ENCODE measurements around the gene FAM78B. TPM values are rescaled to one million over a fixed set of nuclear protein-coding genes. Genes with fewer than 3 reads are reported as not detected.

FAM78B gene
- total RNA-seq, 1 donor from 2014 or later = 0.82 TPM

DNA sequence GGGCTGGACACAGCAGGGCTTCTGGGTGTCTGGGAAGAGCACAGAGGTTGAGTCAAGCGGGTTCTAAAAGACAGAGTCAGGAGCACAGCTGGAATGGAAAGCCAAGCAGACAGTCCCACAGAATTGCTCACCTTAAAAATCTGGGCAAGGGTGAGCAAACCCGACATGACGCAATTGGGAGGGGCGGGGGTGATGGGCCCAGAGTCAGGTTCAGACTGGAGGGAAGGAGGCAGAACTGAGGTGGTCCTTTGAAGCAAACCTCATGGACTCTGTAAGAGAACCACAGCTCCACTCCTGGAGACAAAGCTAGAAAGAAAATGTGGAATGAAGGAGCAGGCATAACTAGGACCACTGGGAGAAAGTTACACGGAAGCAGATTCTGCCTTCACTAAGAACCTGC is 49.0 kb downstream of the FAM78B start:
- no peak for DNase-seq

DNA sequence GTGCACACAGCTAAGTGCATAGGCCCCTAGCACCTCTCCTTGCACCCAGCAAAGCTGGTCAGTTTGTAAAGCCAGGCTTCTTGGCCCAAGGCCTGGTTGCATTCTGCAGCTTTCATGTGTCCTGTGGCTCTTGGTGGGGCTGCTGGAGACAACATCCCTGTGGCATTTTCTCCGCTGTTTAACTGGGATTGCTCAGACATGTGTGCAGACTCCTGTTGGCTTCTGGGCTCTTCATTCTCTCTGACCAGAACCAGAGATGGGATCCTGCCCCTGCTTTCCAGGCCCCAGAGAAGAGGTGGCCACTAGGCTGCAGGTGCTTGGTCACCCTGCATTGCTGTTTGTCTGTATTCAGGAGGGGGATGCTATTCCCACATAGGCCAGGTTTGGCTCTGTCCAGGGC is 50.8 kb downstream of the FAM78B start:
- DNase-seq = no peak

DNA sequence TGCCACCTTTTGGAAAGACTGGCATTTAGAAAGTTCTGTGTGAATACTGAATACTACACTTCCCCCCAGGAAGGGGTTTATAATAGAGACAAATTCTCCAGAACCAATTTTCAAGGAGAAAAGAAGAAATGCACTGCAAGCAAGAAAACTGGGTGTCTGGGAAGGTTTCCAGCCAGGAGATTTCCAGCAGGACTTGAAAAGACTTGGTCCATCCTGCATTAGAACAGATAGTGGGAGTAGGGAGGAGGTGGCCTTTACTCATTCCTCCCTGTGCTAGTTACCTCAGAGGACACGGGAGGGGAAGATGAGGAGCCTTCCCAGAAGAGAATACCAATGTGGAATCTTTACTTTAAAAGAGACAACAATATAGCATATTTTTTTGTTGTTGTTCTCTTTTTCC is 52.4 kb downstream of the FAM78B start:
- DNase-seq = no peak

DNA sequence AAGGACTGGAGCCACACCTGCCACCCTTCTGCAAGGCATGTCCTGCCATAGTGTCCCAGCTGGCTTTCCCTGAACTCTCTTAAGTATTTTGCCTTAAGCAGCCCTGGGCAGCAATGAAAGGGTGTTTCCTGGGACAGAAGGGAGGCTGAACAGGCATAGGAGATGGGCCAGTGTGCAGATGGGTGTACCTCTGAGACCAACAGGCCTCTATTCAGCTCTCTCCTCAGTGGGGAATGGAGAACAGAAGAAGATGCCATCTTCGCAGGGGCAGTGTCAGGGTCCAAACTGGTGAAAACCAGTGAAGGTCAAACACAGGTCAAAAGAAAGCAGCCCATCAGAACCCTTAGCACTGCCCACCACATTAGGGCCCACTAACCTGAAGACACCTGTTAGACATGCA is 53.2 kb downstream of the FAM78B start:
- no peak for DNase-seq

DNA sequence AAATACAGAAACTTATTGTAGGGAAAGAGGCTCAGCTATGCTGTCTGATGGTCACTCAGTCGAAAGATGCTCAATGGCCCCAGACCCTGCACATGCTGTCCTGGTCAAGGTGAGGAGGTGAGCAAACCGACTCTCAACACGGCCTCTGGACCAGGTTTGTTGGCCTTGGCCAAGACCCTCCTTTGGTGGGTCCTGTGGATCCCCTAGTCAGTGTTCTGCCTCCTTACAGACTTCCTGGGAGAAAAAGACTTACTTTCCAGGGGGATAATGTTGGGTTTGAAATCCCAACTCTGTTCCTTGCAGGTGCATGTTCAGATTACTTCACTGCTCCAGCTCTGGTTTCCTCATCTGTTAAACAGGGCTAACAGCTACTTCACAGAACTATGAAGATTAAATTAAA is 53.8 kb downstream of the FAM78B start:
- DNase-seq = no peak

DNA sequence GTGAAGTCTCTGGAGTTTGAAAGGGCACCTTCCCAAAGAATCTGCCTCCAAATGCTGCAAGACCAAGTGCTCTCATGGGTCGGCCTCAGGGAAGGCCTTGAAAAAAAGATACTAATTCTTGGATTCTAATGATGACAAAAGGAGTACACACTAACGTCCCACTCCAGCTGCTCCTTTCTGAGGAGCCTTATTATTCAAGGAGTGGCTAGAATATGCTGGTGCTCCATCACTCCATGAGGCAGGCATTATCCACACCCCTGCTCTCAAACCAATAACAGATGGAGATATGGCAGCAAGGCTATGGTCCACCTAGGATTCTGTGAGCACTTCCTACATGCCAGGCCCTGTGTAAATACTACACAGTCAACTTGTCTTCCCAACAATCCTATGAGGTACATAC is 54.4 kb downstream of the FAM78B start:
- no peak for DNase-seq

DNA sequence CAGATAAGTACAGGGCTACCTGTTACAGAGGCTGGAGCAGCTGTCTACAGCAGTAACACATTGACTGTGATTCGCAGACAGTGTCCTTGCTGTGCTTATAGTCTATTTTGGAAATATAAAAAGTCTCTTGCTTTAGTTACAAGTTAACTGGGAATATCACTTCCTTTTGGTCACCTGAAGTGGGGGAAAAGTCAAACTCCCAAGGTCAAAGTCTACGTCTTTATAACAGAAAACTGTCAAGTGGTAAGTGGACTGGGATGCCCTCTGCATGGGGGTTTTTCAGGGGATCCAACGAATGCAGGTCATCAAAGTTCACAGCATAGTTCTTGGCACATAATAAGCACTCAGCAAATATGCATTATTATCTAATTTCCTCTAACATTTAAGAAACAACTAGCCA is 55.4 kb downstream of the FAM78B start:
- no peak for DNase-seq

DNA sequence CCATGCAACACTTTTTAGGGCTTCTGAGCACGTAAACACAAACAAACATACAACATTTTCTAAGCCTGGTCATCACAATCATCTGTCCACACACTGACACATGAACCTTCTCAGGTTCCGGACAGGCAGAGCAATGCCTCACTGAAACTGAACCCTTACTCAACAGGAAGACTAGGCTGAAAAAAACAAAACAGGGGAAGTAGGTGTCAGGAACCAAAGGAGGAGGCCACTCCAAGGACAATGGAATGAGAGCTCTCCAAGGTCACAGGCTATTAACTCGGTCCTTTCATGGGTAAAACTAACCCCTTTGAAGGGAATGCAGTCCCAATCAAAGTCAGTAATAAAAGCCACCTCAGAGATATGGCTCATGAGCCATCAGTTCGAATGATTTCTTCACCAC is 76.6 kb downstream of the FAM78B start:
- DNase-seq = no peak

DNA sequence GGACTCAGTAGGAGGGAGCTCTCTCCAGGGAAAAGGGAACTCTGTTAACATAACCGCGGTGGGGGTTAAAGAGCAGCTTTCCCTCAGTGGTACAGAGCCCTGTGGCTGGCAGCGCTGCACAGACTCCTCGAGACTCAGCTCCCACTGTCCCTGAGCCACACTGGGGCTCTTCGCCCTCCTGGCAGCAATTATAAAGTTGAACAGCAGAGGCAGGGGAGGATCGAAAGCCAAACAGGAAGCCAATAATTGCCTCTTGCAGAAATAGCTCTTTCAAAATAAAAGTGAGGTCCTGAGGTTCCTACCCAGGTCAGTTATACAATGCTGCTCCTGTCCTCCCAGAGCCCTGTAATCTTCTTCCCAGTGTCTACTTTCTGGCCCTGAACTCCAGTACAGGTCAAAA is 77.0 kb downstream of the FAM78B start:
- no peak for DNase-seq

DNA sequence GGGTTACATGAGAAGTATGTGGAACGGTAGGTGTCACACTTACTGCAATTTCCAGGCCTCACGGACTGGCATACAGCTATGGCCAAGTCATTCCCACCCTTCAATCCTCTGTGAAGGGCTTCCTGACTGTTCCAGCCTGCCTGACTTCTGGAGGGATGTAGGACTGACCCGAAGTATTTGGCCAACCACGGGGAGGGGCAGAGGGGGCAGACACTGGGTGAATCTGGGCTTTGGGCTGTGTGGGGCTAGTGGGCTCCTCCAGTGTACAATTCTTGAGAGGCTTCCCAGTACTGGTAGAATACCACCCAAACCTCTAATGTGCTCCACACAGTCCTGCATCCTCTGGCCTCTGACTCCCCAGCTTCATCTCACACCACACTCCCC is 78.2 kb downstream of the FAM78B start:
- no peak for DNase-seq

DNA sequence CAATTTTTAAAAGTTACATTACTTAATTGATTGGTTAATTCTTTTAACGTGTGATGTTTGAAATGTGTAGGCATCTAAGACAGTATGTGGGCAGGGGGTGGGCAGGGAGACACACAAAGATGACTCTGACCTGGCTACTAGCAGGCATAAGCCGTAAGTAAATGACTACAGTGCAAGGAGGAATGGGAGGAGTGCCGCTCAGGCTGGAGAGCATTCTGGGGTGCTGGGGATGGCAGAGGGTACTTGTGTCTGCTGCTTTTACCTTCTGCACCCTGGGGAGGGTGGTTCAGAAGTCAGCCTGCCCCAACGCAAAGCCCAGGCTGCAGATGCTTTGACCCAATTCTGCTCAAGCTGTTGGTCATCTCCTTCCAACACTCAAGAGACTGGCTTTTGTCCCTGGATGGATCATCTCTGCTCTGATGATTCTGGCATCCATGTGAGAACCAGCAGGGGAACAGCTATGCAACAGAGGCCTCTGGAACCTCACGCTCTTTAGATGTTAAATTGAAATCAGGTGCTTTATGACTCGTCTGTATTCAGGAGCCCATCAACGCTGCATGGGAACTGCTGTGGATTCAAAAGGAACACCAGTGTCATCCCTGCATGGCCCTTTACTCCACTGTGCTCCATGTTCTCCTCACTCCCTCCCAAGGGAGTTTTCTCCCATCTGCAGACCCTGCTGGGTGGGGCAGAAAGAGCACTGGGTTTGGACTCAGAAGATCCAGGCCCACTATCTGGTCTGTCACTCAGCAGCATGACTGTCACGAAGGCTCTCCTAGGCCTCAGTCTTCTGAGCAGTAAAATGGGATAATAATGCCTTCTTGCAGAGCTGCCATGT is 78.8 kb downstream of the FAM78B start:
- no peak for DNase-seq

DNA sequence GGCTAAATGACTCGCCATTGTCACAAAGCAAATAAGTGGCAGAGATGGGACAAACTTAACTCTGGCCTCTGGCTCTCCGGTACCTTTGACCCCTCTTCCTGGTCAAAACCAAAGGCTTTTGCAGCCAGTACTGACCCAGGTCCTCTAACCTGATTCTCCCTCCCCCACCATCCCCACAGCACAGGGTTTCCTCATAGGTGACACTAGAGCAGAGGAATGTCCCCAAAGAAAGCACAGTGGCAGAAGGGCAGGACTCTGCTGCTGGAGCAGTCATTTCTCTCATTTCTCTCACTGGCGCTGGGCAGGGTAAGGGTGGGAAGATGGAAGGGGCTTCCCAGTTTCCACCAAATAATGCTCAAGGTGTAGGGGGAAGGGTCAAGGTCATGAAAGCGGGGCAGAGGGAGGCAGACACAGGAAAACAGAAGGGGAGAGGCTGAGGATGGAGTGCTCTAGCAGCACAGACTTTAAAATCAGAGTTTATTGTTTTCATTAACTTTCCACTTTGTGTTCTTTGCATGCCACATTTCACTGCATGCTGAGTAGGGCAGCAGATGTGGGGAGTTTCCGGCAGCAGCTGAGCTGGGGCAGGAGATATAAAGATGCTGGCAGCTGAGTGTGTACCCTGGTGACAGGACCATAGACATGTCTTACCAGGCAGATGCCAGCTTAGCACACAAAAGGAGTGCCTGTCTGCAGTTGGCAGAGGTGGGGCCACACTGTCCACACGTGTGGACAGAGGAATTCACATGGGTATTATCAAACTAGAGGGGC is 80.5 kb downstream of the FAM78B start:
- peak; percentile 7 for DNase-seq

DNA sequence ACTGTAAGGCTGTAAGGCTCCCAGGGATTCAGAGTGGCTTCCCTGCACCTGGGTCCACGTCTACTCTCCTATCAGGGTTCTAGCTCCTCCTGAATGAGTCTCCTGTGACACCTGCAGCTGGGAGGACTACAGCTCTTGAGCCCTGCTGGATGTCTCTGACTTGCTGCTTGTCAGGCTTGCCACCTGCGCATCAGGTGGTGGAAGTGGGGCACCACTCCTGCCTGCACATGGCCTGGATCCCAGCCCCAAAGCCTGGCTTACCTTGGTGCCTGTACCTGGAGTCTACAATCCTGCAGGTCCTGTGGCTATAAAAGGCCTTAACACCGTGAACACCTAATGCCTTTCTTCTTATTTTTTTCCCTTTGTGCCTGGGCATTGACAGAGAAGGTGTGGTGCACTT is 82.2 kb downstream of the FAM78B start:
- no peak for DNase-seq

DNA sequence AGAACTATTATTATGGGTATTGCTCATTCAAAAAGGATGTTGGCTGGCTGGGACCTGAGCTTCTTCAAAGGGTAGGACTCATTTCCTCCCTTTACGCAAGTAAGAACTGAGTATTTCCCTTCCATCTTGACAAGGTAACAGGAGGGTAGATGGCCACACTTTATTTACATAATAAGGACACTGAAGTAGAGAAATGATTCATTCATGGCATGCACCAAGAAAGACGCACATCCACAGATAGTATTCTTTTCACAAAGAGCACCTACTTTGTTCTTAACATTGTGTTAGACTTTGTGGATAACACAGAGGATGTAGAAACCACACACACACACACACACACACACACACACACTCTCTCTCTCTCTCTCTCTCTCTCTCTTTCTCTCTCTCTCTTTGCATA is 82.9 kb downstream of the FAM78B start:
- DNase-seq = no peak

DNA sequence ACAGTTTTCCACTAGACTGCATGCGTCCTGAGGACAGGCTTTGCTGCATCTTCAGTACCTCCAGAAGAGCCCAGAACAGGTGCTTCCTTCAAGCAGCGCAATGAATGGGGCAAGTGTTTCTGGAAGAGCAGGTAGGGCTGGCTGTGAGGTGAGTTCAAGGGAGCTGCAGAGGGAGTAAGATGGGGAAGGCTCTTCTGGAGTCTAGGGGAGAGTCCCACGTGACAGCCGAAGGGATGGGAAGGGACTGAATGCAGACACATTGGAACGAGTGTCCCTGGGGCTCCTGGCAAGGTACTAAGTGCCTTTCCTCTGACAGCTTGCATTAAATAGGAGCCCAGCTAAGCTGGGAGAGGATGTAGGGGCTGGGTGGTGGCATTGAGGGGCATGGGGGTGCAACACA is 84.2 kb downstream of the FAM78B start:
- DNase-seq = no peak

DNA sequence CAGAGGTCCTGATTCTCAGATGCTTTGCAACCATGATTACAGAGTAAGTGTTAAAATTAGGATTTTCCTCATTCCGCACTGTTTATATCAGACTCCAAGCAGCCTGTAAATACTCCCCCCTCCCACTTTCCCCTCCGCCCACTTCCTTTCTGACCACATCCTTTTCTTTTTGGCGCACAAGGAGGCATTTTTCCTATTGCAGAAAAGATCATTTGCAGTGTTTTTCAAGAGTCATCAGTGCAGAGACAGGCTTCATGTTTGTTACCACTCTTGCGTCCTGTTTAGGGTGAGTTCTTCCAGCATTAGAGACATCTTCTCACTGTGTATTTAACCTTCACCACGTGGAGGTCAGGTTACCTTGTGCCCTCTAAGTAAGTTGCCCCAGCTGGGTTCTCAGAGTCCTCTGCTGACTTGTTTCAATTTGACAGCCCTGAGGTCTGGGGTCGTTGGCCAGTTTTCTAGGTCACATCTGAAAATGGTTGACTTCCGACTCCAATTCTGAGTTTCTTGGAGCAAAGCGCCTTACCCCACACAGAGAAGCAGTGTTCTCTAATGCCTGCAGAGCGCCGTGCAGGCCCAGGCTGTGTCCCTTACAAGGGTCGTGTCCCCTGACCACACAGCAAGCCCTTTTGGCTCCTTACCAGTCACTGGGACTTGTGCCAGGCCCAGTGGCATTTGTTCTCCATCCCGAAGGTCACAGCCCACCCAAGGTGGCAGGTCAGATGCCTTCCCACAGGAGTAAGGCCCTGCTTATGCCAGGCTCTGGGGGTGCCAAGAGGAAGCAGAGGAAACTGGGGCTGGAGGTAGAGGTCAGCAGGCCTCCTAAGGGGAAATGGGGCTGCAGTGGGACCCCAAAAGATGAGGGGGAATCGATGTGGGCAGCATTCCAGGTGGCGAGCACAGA is 85.6 kb downstream of the FAM78B start:
- DNase-seq = peak; percentile 56

DNA sequence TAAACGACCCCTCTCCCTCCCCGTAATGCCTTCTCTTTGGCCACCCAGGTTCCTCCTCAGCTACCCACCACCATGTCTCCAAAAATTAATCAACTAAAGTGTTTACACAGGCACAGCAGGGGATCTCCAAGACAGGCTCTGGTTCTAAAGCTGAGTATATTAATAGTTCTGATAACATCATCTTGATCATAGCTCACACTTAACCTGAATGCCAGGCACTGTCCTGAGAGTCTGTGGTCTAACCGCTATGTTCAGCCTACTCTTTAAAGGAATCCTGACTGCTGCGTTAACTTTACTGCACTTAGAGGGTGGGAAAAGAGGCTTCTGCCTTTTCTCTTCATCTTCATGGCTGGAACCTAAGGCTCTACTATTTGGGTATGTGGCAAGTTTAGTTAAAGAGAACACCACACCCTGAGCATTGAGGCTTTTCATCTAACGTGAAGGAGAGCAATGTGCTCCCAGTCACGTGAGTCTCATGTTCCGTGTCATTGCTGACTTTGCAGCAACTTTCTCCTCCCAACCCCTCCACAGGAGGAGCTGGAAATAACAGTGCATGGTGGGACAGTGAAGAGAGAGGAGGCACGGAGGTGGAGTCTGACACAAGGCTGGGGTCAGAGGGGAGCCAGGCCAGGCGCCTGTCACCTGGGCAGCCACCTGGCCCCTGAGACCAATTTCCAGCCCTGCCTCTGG is 86.4 kb downstream of the FAM78B start:
- DNase-seq = no peak

DNA sequence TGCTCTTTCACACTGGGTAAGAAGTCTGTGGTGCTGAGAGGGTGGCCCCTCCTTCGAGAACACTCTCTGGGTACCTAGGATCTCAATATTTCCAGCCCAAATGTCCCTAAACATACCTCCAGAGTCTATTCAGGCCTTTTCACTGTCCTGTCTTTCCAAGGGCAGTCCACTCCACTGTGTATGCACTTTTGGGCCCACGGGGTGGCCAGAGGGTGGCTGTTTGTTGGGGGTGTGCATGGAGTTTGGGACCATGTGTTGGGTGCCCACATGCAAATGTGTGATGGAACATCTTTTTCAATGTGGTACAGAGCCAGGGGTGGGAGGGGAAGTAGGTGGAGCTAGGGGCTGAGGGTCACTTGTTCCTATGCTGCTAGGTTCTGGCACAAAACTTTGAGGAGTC is 87.5 kb downstream of the FAM78B start:
- no peak for DNase-seq

DNA sequence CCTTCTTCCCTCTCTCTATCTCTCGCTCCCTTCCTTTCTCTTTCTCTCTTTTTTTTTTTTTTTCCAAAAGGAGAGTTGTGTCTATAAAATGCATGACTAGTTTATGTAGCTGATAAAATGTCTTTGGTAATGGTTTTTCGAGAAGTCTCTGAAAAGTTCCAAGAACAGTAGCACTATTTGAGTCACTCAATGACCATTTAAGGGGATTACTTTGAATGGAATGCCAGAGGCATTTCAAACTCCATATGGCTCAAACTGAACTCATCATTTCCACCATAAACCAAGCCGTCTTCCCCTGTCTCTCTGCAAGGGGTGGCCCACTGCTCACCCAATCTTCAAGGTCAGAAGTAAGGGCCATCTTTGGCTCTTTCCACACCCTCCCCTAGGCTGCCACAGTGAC is 93.3 kb downstream of the FAM78B start:
- DNase-seq = no peak

DNA sequence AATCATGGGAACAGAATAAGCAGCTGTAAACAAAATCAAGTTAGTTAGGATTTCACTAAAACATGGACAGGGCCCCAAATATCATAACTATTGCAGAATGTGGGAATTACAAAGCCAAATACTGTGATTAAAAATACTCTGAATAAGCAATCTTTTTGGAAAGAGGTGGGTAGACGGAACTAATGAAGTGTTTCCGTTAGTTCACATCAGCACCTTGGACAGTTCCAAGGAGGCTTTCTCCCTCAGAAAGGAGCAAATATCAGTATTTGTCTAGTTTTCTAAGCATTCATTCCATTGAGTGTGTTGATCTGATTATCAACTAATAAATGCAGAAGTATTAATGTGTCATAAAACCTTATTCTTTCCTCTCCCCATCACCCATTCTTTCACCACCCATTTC is 97.4 kb downstream of the FAM78B start:
- DNase-seq = peak; percentile 64

DNA sequence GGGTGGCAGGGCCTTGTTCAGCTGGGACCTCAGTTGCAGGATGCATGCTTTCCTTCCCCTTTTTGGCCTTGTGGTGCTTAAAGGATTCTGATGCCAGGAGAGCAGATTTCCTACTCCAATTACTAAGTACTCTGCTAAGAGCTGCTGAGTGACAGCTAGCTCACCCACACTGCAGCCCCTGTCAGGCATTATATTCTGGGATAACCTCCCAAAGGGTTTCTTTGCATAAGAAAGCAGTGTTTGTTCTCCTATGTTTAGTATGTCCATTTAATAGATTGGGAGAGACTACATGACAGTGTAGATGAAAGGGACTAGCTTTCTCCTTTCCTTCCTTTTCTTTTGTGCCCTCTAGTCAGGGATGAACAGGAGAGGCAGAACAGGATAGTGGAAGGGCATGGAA is 100.7 kb downstream of the FAM78B start:
- DNase-seq = no peak

DNA sequence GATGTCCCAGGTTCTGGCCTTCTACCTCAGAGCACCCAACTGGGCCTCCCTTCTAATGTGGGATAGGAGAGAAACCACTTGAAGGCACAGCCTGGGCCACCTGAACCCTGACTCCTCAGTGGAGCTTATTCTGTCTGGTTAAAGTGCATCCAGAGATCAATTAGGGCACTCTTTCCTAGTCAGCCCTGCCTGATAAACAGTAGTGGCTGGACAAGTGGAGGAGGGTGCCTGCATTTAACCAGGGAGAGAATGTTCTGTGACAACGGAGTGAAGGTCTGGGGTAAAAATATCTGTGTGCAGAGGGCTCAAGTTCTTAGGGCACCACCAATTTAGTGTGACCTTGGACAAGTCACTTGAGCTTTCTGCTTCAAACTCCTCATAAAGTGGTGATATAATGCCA is 101.8 kb downstream of the FAM78B start:
- DNase-seq = no peak
